Progenitor cell of endocrine pancreas (in vitro differentiated cells): ENCODE results near the gene MRPL23. TPM values are rescaled to one million over a fixed set of nuclear protein-coding genes. Genes with fewer than 3 reads are reported as not detected.

Source experiments
- DNase-seq: peaks from one replicate; pipeline ENCODE4 v3.0.0; 2021; ENCODE audit warnings: low spot score; ENCODE audit not compliant: unreplicated experiment
- H3K27ac Mint-ChIP-seq: 2 replicates; pipeline ENCODE4 v1.8.0; 2021; ENCODE audit warnings: mild to moderate bottlenecking, moderate library complexity, mixed read lengths
- H3K27me3 Mint-ChIP-seq: 2 replicates; pipeline ENCODE4 v1.8.0; 2021; ENCODE audit warnings: mixed read lengths
- H3K36me3 Mint-ChIP-seq: 2 replicates; pipeline ENCODE4 v1.8.0; 2022; ENCODE audit warnings: mixed read lengths; ENCODE audit not compliant: insufficient read depth
- H3K4me1 Mint-ChIP-seq: 2 replicates; pipeline ENCODE4 v1.8.0; 2021; ENCODE audit warnings: low read depth, mixed read lengths
- H3K4me3 Mint-ChIP-seq: 2 replicates; pipeline ENCODE4 v1.8.0; 2021; ENCODE audit warnings: low read depth, mild to moderate bottlenecking, moderate library complexity, mixed read lengths
- H3K9me3 Mint-ChIP-seq: 2 replicates; pipeline ENCODE4 v1.8.0; 2021; ENCODE audit warnings: low read depth, mixed read lengths
- CTCF ChIP-seq: fragments of 200-600 bp; sonication (generic); IDR thresholded peaks from one replicate; pipeline ENCODE4 v1.5.0; 2021; ENCODE audit warnings: antibody characterized with exemption, mild to moderate bottlenecking; ENCODE audit not compliant: unreplicated experiment
- total RNA-seq: library from RNA; stranded (reverse); gene quantifications from 2 replicates; pipeline ENCODE4 v1.2.1, GENCODE V29; 2021

MRPL23 gene
- total RNA-seq, 1 donor from 2014 or later, result 38.1 TPM

DNA sequence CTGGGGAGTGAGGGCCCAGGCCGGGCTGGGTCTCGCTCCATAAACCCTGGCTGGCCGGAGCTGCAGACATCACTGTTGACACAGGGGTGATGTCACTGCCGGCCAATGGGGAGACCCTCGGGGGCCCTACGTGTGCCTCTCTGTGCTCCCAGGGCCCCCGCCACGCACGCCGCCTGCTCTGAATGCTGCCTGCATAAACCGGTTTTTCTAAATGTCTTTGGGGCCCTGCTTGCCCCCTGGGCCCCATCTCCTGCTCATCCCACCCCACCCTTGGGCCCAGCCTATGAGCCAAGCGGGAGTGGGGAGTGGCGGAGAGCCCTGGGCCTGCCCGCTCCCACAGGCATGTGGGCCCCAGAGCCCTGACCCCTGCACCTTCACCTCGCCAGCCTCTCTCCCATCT lies 42.8 kb downstream of the MRPL23 start:
- Mint-ChIP-seq H3K36me3 (no peaks in the 10 kb centered on the region), H3K4me1 (no peaks in the 10 kb centered on the region), H3K9me3 (no peaks in the 10 kb centered on the region), H3K27me3 (no peaks in the 10 kb centered on the region), H3K4me3 (no peak overlapping the region), H3K27ac (no peak overlapping the region)
- TF ChIP-seq CTCF, result no peak
- DNase-seq, result no peak

- H3K4me3 Mint-ChIP-seq, result no peak overlapping the region
- H3K36me3 Mint-ChIP-seq, result no peaks in the 10 kb centered on the region
- no peaks in the 10 kb centered on the region for H3K27me3 Mint-ChIP-seq
- no peak for DNase-seq
- H3K27ac Mint-ChIP-seq, result no peak overlapping the region
- no peaks in the 10 kb centered on the region for H3K9me3 Mint-ChIP-seq
- no peaks in the 10 kb centered on the region for H3K4me1 Mint-ChIP-seq
- no peak for TF ChIP-seq CTCF
Observed at GRCh38 chr11:1990872-1991578, 43.9 kb downstream of the MRPL23 start.

DNA sequence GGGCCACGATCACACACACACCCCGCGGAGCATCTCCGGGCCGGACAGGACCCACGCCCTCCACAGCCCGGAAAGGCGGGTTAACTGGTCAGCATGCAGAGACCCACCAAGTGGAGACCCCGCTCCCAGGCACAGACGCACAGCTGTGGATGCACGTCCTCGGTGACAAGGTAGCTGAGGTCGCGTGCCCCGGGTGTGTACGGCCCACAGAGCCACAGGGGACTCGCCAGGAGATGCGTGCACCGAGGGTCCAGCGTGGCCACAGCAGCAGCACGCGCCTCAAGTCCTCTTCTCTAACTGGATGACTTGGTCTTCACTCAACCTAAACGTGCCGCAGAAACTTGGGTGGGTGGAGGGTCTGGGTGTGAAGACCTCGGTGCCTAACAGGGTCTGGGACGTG lies 45.0 kb downstream of the MRPL23 start:
- H3K36me3 Mint-ChIP-seq, result no peaks in the 10 kb centered on the region
- TF ChIP-seq CTCF, result no peak
- H3K27me3 Mint-ChIP-seq, result no peaks in the 10 kb centered on the region
- no peak for DNase-seq
- H3K4me3 Mint-ChIP-seq, result no peak overlapping the region
- no peak overlapping the region for H3K27ac Mint-ChIP-seq
- H3K4me1 Mint-ChIP-seq, result no peaks in the 10 kb centered on the region
- no peaks in the 10 kb centered on the region for H3K9me3 Mint-ChIP-seq

- Mint-ChIP-seq H3K36me3 (no peaks in the 10 kb centered on the region), H3K4me1 (no peaks in the 10 kb centered on the region), H3K4me3 (no peak overlapping the region), H3K27me3 (no peaks in the 10 kb centered on the region), H3K27ac (no peak overlapping the region), H3K9me3 (no peaks in the 10 kb centered on the region)
- no peak for TF ChIP-seq CTCF
- DNase-seq, result no peak
Observed at GRCh38 chr11:1994121-1994520, 47.0 kb downstream of the MRPL23 start.

- Mint-ChIP-seq H3K4me1 (no peaks in the 10 kb centered on the region), H3K9me3 (no peaks in the 10 kb centered on the region), H3K27me3 (no peaks in the 10 kb centered on the region), H3K36me3 (no peaks in the 10 kb centered on the region), H3K27ac (no peak within 1 kb of the TSS), H3K4me3 (no peak within 1 kb of the TSS)
- no peak for TF ChIP-seq CTCF
- DNase-seq, result no peak
Observed at GRCh38 chr11:1997755-1998154, 50.6 kb downstream of the MRPL23 start, which contains the start of gene H19. TSS of gene H19 (minus strand) at chr11:1997842.
